ENCODE measurements around the gene CRYAB. TPM values are rescaled to one million over a fixed set of nuclear protein-coding genes. Genes with fewer than 3 reads are reported as not detected.
"Not testable (repeated sequence)": the region's sequence is repeated elsewhere in the genome, so short reads cannot be mapped to it uniquely, and the experiment has no call there.

CRYAB gene
- total RNA-seq, 1 donor from 2014 or later, result 4.8 TPM

GRCh38 chr11:111910676-111911562 is 651 bp downstream of the CRYAB start:
- ATAC-seq (no peak), DNase-seq (ENCODE audit: low spot score) (no peak)

DNA sequence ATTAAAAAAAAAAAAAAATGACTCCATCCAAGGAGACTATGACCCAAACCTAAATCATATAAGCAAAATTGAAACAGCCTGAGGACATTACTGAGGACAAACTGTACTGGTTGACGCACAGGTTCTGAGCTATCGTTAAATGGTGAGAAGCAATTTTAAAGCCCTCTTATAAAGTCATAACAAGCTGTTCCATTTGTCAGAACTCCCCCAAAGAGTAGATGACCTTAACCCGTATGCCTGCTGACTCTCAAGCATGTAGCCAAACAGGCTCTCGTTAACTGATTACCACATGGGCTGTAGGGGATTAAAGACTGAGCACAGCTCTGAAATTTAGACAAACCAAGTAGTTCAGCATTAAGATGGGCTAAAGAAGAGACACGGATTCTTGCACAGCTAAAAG is 2.2 kb downstream of the CRYAB start:
- ATAC-seq (no peak), DNase-seq (ENCODE audit: low spot score) (no peak)

- DNase-seq (ENCODE audit: low spot score) (no peak), ATAC-seq (no peak)
These were observed 2.8 kb downstream of the CRYAB start for GRCh38 chr11:111908639-111909305.

- ATAC-seq (no peak), DNase-seq (ENCODE audit: low spot score) (no peak)
These were observed 4.9 kb downstream of the CRYAB start for GRCh38 chr11:111906680-111907079.

DNA sequence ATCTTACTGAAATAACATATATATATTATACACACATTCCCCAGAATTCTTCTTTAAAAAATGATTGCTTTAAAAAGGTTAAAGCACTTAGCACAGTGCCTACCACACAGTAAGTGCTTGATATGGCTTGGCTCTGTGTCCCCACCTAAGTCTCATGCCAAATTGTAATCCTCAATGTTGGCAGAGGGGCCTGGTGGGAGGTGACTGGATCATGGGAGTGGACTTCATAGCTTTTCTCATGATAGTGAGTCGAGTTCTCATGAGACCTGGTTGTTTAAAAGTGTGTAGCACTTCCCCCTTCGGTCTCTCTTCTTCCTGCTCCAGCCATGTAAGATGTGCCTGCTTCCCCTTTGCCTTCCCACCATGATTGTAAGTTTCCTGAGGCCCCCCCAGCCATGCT is 6.2 kb downstream of the CRYAB start:
- DNase-seq (ENCODE audit: low spot score) (no peak), ATAC-seq (no peak)

- no peak for DNase-seq (ENCODE audit: low spot score)
- no peak for ATAC-seq
These were observed 24.7 kb downstream of the CRYAB start for GRCh38 chr11:111886844-111887243.

- DNase-seq (ENCODE audit: low spot score) (no peak), ATAC-seq (no peak)
These were observed 25.5 kb downstream of the CRYAB start for GRCh38 chr11:111886032-111886431.

- DNase-seq (ENCODE audit: low spot score); ATAC-seq: not testable (repeated sequence)
These were observed 26.5 kb downstream of the CRYAB start for GRCh38 chr11:111885053-111885452.

- DNase-seq (ENCODE audit: low spot score) (no peak), ATAC-seq (no peak)
These were observed 29.4 kb downstream of the CRYAB start for GRCh38 chr11:111882202-111882601.

DNA sequence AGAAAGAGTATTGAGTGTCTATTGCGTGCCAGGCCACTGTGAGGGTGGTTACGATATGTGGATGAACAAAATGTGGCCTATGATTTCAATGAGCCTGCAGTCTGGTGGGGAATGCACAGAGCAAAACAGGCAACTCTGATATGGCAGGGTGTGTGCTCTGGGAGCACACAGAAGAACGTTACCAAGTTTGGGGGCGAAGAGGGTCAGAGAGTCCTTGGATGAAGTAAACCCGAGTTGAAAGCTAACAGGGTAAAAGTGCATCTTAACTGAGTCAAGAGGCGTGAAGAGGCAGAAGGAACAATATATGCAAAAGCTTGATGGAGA is 32.0 kb downstream of the CRYAB start:
- ATAC-seq (no peak), DNase-seq (ENCODE audit: low spot score) (no peak)

GRCh38 chr11:111878849-111879636 is 32.5 kb downstream of the CRYAB start, which contains the start of the genes CFAP68 and FDXACB1:
Gene CFAP68 (plus strand): TSS chr11:111879541. CDS start chr11:111879561, 20 bp downstream.
Gene FDXACB1 (minus strand): TSS chr11:111879165. CDS start chr11:111879132, 33 bp downstream.
- DNase-seq (ENCODE audit: low spot score), result peak; percentile 97

DNA sequence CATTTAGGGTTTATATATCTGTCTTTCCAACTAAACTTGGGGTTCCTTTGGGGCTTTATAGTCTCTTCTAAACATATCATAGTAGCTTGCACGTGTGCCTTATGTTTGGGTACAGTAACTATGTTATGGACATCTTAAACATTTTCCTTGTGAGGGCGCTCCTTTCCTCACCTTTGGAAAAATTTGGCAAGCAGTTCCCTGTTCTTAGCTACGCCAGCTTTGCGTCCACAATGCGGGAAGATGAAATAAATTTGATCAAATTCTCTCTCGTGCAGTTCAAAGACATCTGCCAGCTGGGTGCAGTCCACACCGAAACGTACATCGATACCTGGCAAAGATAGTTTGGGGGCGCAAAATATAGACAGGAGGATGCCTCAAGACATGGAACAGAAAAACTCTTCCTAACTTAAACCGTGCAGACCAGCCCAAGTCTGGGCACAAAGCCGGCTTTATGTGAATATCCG is 33.2 kb downstream of the CRYAB start:
- ATAC-seq, result peak; percentile 27
- DNase-seq (ENCODE audit: low spot score), result no peak

More at GRCh38 chr11:111878849-111879636, 32.5 kb downstream of the CRYAB start, which contains the start of the genes CFAP68 and FDXACB1:
- ATAC-seq, result peak; percentile 95

DNA sequence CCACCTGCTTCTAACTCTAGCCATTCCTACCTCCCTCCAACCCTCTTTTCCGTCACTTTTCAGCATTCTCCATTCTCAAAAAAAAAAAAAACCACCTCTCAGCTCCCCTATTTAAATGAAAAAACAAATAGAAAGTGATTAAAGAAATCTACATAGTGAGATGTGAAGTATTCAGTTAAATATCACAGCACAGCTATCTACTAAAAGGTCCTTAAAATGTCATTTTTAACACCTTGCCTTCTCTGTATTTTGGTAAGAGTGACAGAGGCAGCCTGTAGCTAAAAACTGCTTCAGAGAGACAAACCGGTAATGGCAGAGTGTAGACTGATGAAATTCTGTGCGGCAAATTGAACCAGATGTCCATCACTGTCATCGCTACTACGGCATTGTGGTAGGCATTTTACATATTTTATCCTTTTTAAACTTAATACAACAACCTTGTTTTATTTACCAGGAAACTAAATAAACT is 39.8 kb downstream of the CRYAB start:
- DNase-seq (ENCODE audit: low spot score) (no peak), ATAC-seq (peak; percentile 25)

DNA sequence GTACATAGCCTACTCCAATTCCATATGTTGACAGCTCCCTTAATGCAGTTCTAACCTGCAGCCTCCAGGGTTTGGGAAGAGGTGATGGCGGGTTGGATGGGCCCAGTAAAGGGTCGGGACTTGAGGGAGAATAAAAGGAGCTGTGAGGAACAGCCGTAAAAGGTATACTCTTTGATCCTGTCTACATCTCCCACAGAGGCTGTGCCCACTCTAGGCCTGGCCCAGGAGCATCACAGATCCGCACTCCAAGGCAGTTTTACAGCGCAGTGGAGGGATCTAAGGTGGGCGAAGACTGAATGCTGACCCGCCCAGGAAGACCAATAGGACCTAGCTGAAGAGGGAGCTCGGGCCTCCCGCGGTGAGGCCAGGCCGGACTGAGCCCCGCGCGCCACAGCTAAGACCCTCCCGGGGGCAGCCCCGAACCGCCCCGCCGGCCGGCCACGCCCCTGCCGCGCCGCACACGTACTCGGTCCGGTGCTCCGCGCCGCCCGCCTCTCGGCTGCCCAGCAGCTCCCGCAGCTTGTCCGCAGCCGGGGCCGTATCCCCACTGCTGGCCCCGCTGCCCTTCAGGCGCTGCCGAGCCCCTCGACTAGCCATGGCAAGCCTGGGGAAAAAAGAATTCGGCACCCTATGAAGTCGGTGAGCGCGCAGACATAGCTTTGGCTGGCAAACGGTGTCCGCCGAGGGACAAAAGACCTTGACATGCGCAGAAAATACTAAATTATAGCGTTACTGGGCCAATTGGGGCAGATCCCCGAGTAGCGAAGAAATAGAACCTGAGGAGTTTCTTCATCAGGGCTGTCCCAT is 40.5 kb downstream of the CRYAB start, which contains the start of gene ALG9:
Gene ALG9, minus strand, starts transcription at position 696 of the 807 bp plus-strand sequence. Its CDS starts 99 bp downstream, at position 597.
- DNase-seq (ENCODE audit: low spot score), result peak; percentile 89
- peak; percentile 90 for ATAC-seq

- ATAC-seq (no peak), DNase-seq (ENCODE audit: low spot score) (no peak)
These were observed 41.1 kb downstream of the CRYAB start for GRCh38 chr11:111870522-111870885.

- DNase-seq (ENCODE audit: low spot score) (no peak), ATAC-seq (no peak)
These were observed 41.5 kb downstream of the CRYAB start for GRCh38 chr11:111870113-111870512.

GRCh38 chr11:111860257-111860656 is 51.3 kb downstream of the CRYAB start:
- ATAC-seq, result peak; percentile 87

More at GRCh38 chr11:111860257-111860656, 51.3 kb downstream of the CRYAB start:
- DNase-seq (ENCODE audit: low spot score), result no peak
